Hepatic stellate cell (primary cell): ENCODE measurements around the gene VPS54.

Source experiments
- DNase-seq: peaks from one replicate; pipeline ENCODE4 v3.0.0; 2011; ENCODE audit warnings: low spot score

VPS54 gene

GRCh38 chr2:63902149-63902548 lies 117.1 kb downstream of the VPS54 start:
- DNase-seq = no peak

GRCh38 chr2:63899639-63900038 lies 119.6 kb downstream of the VPS54 start:
- DNase-seq = no peak

- DNase-seq = no peak
These were observed 120.4 kb downstream of the VPS54 start for GRCh38 chr2:63898839-63899238.

- no peak for DNase-seq
These were observed 125.1 kb downstream of the VPS54 start for GRCh38 chr2:63894167-63894566.

GRCh38 chr2:63893163-63893562 lies 126.1 kb downstream of the VPS54 start:
- no peak for DNase-seq

- DNase-seq = no peak
These were observed 127.7 kb downstream of the VPS54 start for GRCh38 chr2:63891488-63892030.

- DNase-seq = no peak
These were observed 128.6 kb downstream of the VPS54 start for GRCh38 chr2:63890678-63891077.

GRCh38 chr2:63888490-63889402 lies 130.5 kb downstream of the VPS54 start:
- DNase-seq = peak; percentile 18

GRCh38 chr2:63888053-63888452 lies 131.2 kb downstream of the VPS54 start:
- DNase-seq = no peak

GRCh38 chr2:63886445-63886844 lies 132.8 kb downstream of the VPS54 start:
- no peak for DNase-seq

- no peak for DNase-seq
These were observed 136.7 kb downstream of the VPS54 start for GRCh38 chr2:63882395-63883105.

GRCh38 chr2:63881205-63881604 lies 138.0 kb downstream of the VPS54 start:
- no peak for DNase-seq

GRCh38 chr2:63880625-63881024 lies 138.6 kb downstream of the VPS54 start:
- DNase-seq = no peak

- no peak for DNase-seq
These were observed 139.3 kb downstream of the VPS54 start for GRCh38 chr2:63879876-63880433.

GRCh38 chr2:63878486-63878885 lies 140.7 kb downstream of the VPS54 start:
- DNase-seq = no peak

- no peak for DNase-seq
These were observed 142.9 kb downstream of the VPS54 start for GRCh38 chr2:63876311-63876710.

GRCh38 chr2:63875559-63876245 lies 143.5 kb downstream of the VPS54 start:
- no peak for DNase-seq

- DNase-seq = no peak
These were observed 144.1 kb downstream of the VPS54 start for GRCh38 chr2:63875131-63875527.

- no peak for DNase-seq
These were observed 144.8 kb downstream of the VPS54 start for GRCh38 chr2:63874204-63875130.

- no peak for DNase-seq
These were observed 146.5 kb downstream of the VPS54 start for GRCh38 chr2:63872571-63873328.
